GM18499 (cell line): ENCODE measurements around the gene OXT.
"Not testable (repeated sequence)": the region's sequence is repeated elsewhere in the genome, so short reads cannot be mapped to it uniquely, and the experiment has no call there.

Source experiments
- ATAC-seq: cut with Tn5 transposase; IDR thresholded peaks from one replicate; pipeline ENCODE4 v1.9.1; 2021; ENCODE audit warnings: moderate number of reproducible peaks; ENCODE audit not compliant: insufficient read depth, unreplicated experiment

Gene OXT

GRCh38 chr20:3071610-3072529 lies at the start of gene OXT:
Gene OXT (plus strand): TSS chr20:3071620. CDS start chr20:3071656, 36 bp downstream.
- no peak for ATAC-seq

GRCh38 chr20:3021777-3022176 lies 49.6 kb upstream of the OXT start:
- ATAC-seq: no peak

GRCh38 chr20:3022559-3023490 lies 48.6 kb upstream of the OXT start:
- not testable (repeated sequence) for ATAC-seq

GRCh38 chr20:3027987-3028386 lies 43.4 kb upstream of the OXT start:
- no peak for ATAC-seq

- no peak for ATAC-seq
These were observed 39.8 kb upstream of the OXT start for GRCh38 chr20:3031524-3032147.

- no peak for ATAC-seq
These were observed 38.8 kb upstream of the OXT start for GRCh38 chr20:3032624-3033023.

- no peak for ATAC-seq
These were observed 33.8 kb upstream of the OXT start for GRCh38 chr20:3037654-3038053.

- no peak for ATAC-seq
These were observed 33.0 kb upstream of the OXT start for GRCh38 chr20:3038454-3038853.

- no peak for ATAC-seq
These were observed 32.0 kb upstream of the OXT start for GRCh38 chr20:3039426-3039825.

- ATAC-seq: no peak
These were observed 31.3 kb upstream of the OXT start for GRCh38 chr20:3040086-3040485.

GRCh38 chr20:3041854-3042409 lies 29.5 kb upstream of the OXT start:
- ATAC-seq: no peak

GRCh38 chr20:3042625-3043024 lies 28.8 kb upstream of the OXT start:
- no peak for ATAC-seq

GRCh38 chr20:3043322-3043721 lies 28.1 kb upstream of the OXT start, which contains the start of gene GNRH2:
Gene GNRH2 (plus strand): TSS chr20:3043622. CDS start chr20:3044415, 793 bp downstream.
- ATAC-seq: no peak

- ATAC-seq: no peak
These were observed 27.0 kb upstream of the OXT start for GRCh38 chr20:3044336-3044965.

GRCh38 chr20:3045042-3045815 lies 26.2 kb upstream of the OXT start:
- peak; percentile 31 for ATAC-seq

- ATAC-seq: peak; percentile 44
These were observed 25.4 kb upstream of the OXT start, which contains the start of gene MRPS26 for GRCh38 chr20:3045816-3046676. Gene MRPS26 (plus strand): TSS chr20:3046052. CDS start chr20:3046069, 17 bp downstream.

- no peak for ATAC-seq
These were observed 24.6 kb upstream of the OXT start for GRCh38 chr20:3046677-3047462.
